NCI-H2196 treated with DMSO at 0.1 percent for 48 hours (cell line): ENCODE results near the gene ASPA.

Experiments used
- DNase-seq: peaks from one replicate; lab custom pipeline; 2025; ENCODE audit not compliant: unreplicated experiment; lab: John Stamatoyannopoulos, UW

The ASPA gene

GRCh38 chr17:3532859-3533142 lies 57.0 kb downstream of the ASPA start:
- DNase-seq, result no peak

GRCh38 chr17:3533752-3534151 lies 58.0 kb downstream of the ASPA start:
- DNase-seq, result no peak

GRCh38 chr17:3534881-3535252 lies 59.1 kb downstream of the ASPA start:
- DNase-seq, result no peak

- no peak for DNase-seq
These were observed 59.6 kb downstream of the ASPA start for GRCh38 chr17:3535253-3535995.

GRCh38 chr17:3536716-3537115 lies 60.9 kb downstream of the ASPA start:
- no peak for DNase-seq

- no peak for DNase-seq
These were observed 64.2 kb downstream of the ASPA start for GRCh38 chr17:3539881-3540540.

- DNase-seq, result no peak
These were observed 66.8 kb downstream of the ASPA start for GRCh38 chr17:3542410-3543088.

GRCh38 chr17:3543453-3543852 lies 67.7 kb downstream of the ASPA start:
- DNase-seq, result no peak

GRCh38 chr17:3544365-3544764 lies 68.6 kb downstream of the ASPA start:
- no peak for DNase-seq

GRCh38 chr17:3545151-3545550 lies 69.4 kb downstream of the ASPA start:
- DNase-seq, result no peak

GRCh38 chr17:3546521-3546920 lies 70.7 kb downstream of the ASPA start:
- no peak for DNase-seq

- DNase-seq, result no peak
These were observed 71.2 kb downstream of the ASPA start for GRCh38 chr17:3546997-3547396.

- no peak for DNase-seq
These were observed 71.8 kb downstream of the ASPA start for GRCh38 chr17:3547628-3548027.

- no peak for DNase-seq
These were observed 73.9 kb downstream of the ASPA start for GRCh38 chr17:3549610-3550162.

GRCh38 chr17:3551189-3551588 lies 75.4 kb downstream of the ASPA start:
- DNase-seq, result no peak

- no peak for DNase-seq
These were observed 77.1 kb downstream of the ASPA start for GRCh38 chr17:3552916-3553315.
